GM21737 (cell line): ENCODE measurements around the gene NPTX1.

Experiments used
- ATAC-seq: cut with Tn5 transposase; IDR thresholded peaks from one replicate; pipeline ENCODE4 v1.9.1; 2021; ENCODE audit warnings: mild to moderate bottlenecking, moderate library complexity; ENCODE audit not compliant: unreplicated experiment

NPTX1 gene

DNA sequence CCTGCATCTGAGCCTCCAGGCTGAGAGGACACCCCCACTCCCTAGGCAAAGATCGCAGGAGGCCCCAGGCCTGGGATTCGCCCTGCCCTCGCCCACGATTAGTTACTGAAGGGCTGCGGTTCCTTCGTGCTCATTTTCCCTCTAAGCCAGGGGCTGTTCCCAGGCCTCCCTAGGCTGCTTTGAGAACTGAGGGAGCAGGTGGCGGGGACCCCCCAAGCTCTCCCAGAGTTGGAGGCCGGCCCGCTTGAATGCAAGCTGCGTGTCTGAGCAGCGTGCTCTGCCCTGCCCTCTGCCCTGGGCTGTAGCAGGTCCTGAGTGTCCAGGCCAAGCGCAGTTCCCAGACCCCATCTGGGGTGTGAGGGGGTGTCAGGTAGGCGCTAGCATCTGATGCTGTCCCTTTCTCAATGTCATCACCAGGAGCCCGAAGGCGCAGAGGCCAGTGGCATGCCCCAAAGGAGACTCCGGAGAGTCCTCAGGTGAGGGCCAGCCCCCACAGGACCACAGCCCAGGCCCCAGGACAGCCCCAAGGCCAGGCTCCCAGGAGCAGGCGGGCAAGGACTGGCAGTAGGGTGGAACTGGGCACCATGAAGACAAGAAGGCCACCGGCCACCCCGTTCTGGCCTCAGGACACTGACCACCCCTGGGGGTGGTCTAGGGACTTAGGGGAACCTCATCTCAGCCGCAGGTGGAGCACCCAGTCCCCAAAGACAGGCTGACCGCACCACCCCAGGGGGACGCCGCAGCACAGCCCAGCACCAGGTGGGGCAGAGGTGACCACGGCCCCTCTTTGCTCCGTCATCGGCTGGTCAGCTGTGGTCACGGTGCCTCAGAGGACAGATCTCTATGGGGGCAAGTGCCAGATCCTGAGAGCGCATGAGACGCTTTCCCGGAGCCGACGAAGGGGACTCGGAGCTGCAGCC is 46.8 kb downstream of the NPTX1 start:
- ATAC-seq, result no peak

- no peak for ATAC-seq
These were observed 47.6 kb downstream of the NPTX1 start for GRCh38 chr17:80428796-80429195.

- ATAC-seq, result no peak
These were observed 48.0 kb downstream of the NPTX1 start for GRCh38 chr17:80428363-80428762.

GRCh38 chr17:80427366-80428282 is 48.8 kb downstream of the NPTX1 start:
- ATAC-seq, result no peak

GRCh38 chr17:80426671-80427326 is 49.6 kb downstream of the NPTX1 start:
- ATAC-seq, result no peak

DNA sequence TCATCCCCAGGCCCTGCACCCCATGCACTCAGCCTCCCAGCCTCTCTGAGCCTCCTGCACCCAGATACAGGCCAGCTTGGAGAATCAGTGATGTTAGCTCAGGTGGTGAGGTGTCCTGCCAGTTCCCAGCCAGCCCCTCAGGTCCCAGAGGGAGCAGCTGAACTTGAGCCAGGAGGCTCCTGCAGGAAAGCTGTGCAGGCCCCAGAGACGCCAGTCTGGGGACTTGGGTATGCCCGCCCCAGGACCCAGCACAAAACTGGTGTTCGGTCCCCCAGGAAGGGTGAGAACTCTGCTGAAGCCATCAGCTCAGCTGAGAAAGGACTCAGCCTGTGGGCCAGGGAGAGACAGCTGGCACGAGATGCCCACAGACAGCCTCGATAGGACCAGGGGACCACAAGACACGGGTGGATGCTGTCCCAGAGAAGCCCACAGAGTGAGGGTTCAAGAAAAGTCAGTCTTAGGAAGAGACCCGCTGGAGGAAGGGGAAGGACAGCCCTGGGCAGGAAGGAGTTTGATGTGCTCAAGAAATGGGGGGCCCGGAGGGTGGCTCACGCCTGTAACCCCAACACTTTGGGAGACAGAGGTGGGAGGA is 50.5 kb downstream of the NPTX1 start:
- ATAC-seq, result no peak

DNA sequence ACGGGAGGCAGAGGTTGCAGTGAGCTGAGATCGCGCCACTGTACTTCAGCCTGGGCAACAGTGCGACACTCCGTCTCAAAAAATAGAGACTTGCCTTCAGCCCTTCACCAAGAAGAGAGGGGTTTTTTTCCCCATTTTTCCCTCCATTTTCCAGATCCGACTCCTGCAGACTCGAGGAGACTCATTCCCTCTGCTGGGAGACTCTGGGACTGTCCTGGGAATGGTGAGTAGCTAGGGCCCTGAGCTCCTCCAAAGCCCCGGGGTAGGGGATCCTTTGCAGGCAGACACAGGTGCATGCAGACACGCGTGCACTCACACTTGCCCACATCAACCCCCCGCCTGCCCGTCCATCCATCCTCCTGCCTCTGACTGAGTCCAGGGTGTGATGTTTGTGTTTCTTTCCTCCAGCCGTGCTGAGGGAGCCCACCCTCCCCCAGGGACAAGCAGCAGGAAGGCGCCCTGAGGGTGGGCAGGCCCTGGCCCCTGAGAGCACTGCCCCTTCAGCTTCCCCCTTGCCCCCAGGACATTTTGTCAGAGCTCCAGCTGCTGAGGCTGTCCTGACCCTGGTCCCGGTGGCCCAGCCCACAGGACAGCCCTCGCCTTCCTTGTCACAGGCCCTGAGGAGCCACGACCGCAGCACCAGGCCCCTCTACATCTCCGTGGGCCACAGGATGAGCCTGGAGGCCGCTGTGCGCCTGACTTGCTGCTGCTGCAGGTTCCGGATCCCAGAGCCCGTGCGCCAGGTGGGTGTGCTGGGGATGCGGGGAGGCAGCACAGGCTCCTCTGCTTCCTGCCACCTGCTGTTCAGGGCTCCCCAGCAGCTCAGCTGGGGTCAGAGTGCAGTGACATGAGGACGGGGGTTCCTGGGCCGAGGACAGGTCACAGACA is 51.3 kb downstream of the NPTX1 start:
- ATAC-seq, result no peak

GRCh38 chr17:80424261-80424660 is 52.1 kb downstream of the NPTX1 start:
- no peak for ATAC-seq

DNA sequence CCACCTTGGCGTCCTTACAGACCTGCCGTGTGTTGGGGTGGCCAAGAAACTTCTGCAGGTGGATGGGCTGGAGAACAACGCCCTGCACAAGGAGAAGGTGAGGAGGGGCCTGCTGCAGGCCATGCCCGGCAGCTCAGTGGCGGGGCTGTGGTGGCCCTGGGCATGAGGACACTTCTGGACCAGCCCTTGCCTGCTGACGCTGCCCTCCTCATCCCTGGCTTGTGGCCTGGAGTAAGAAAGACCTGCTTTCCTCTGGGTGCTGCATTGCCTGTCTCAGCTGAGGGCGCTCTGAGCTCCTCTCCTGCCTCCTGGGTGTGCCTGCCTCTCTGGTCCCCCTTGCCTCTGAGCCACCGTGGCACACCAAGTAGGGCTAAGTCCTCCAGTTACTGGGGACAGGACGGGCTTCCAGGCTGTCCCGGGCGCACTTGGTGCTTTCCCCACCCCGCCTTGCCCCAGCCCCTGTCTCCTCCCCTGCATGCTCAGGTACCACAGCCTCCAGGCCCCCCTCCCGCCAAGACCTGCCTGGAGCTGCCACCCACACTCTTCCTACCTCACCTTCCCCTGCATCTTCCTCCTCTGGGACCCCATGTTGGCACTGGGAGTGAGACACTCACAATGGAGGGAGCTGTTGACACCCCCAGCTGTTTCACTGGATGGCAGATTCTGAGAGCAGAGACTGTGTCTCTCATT is 52.7 kb downstream of the NPTX1 start:
- no peak for ATAC-seq

- no peak for ATAC-seq
These were observed 53.4 kb downstream of the NPTX1 start for GRCh38 chr17:80422981-80423380.

- no peak for ATAC-seq
These were observed 54.1 kb downstream of the NPTX1 start for GRCh38 chr17:80422276-80422675.

DNA sequence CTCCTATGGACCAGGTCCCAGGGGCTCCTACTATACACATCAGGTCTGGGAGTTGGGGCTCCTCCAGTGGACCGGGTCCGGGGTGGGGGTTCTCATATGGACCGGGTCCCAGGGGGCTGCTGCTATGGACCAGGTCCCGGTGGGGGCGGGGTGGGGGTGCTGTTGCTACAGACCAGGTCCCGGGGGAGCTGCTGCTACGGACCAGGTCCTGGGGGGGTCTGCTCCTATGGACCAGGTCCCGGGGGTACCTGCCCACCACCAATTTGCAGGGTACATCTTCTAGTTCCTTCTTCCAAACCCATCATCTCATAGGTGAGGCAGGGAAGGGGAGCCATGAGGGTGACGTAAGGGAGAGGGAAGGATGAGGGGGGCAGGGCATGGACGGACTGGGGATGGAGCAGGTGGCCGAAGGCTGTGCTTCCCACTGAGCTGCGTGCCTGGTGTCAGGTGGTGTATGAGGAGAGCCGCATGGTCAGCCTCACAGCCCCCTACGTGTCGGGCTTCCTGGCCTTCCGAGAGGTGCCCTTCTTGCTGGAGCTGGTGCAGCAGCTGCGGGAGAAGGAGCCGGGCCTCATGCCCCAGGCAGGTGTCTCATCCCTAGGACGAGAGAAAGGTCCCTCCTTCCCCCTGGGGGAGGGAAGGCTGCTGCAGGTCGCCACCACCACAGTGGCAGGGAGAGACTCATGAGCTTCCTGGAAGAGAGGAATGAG is 54.9 kb downstream of the NPTX1 start:
- no peak for ATAC-seq

DNA sequence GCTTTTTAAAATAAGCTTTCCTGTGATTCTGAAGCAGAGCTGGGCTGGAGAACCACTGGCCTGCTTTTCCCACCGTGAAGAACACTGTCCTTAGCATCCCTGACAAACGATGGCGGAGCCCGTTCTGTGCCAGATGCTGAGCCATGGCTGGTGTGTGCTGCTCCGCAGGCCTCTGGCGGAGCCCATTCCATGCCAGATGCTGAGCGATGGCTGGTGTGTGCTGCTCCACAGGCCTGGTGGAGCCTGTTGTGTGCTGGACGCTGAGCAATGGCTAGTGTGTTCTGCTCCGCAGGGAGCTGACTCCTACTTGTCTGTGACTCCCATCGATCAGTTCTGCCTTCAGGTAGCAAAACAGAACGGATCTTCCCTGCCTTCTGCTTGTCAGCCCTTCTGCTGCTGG is 57.2 kb downstream of the NPTX1 start:
- ATAC-seq, result no peak

DNA sequence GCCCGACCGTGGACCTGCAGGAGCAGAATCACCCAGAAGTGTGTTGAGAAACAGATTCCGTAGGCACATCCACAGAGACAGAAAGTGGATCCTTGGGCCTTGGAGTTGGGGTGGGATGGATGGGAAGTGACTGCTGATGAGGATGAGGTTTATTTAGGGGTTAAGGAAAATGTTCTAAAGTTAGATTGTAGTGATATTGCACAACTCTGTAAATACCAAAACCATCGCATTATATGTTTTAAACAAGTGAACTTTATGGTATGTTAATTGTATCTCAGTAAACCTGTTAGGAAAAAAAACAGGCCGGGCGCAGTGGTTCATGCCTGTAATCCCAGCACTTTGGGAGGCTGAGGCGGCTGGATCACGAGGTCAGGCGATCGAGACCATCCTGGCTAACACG is 57.8 kb downstream of the NPTX1 start:
- no peak for ATAC-seq
